Upper lobe of left lung (tissue), 6 donors: ENCODE results near the gene FOXP4. TPM values are rescaled to one million over a fixed set of nuclear protein-coding genes. Genes with fewer than 3 reads are reported as not detected.
A peak's percentile ranks its signal among the peaks of the same experiment; 100 is the strongest.

Experiments
- ATAC-seq, 2 donors: fragments of 200-7000 bp; cut with Tn5 transposase; one replicate each; pipeline ENCODE4 v1.9.1; 2022; ENCODE audit warnings: mild to moderate bottlenecking in 2 of 2, moderate library complexity in 2 of 2; ENCODE audit not compliant: low FRiP score in 2 of 2
- DNase-seq, 2 donors: peaks; one replicate each; pipeline ENCODE4 v3.0.0-alpha.2; 2019 to 2020
- H3K27ac ChIP-seq, 4 donors: fragments of 200-600 bp; sonication (generic); one replicate each; pipeline ENCODE4 v1.5.1; 2016 to 2019
- H3K27me3 ChIP-seq, 4 donors: fragments of 200-600 bp; sonication (generic); one replicate each; pipeline ENCODE4 v1.5.1; 2017 to 2019
- H3K36me3 ChIP-seq, 4 donors: fragments of 200-600 bp; sonication (generic); one replicate each; pipeline ENCODE4 v1.5.1; 2016 to 2019
- H3K4me1 ChIP-seq, 4 donors: fragments of 200-600 bp; sonication (generic); one replicate each; pipeline ENCODE4 v1.5.1; 2018 to 2019
- H3K4me3 ChIP-seq, 4 donors: fragments of 200-600 bp; sonication (generic); one replicate each; pipeline ENCODE4 v1.5.1; 2017 to 2019; ENCODE audit warnings: mild to moderate bottlenecking in 2 of 4, moderate library complexity in 1 of 4
- H3K9me3 ChIP-seq, 4 donors: fragments of 200-600 bp; sonication (generic); one replicate each; pipeline ENCODE4 v1.5.1; 2018 to 2019
- EP300 ChIP-seq, 4 donors: sonication (generic); formaldehyde crosslinking; IDR thresholded peaks; one replicate each; pipeline ENCODE4 v1.5.1; 2017; ENCODE audit warnings: antibody characterized with exemption in 4 of 4, control low read depth in 2 of 4
- POLR2A ChIP-seq, 4 donors: fragments of 450-650 bp; IDR thresholded peaks; one replicate each; pipeline ENCODE4 v1.5.1; 2016 to 2017; ENCODE audit warnings: antibody characterized with exemption in 4 of 4, mild to moderate bottlenecking in 2 of 4
- POLR2AphosphoS5 ChIP-seq, 2 donors: sonication (generic); formaldehyde crosslinking; IDR thresholded peaks; one replicate each; pipeline ENCODE4 v1.5.1; 2017; ENCODE audit warnings: antibody characterized with exemption in 2 of 2
- WGBS, 2 donors: methylation state at CpG; one replicate each; pipeline ENCODE4 v1.1.5; 2017 to 2018; 5-methylcytosine and 5-hydroxymethylcytosine counted together
- total RNA-seq, 6 donors: library from RNA; depleted of rRNA in 4 of 6; stranded (reverse); fragments of >200 nt in 4 of 6; gene quantifications; one replicate each; pipeline versions ENCODE4 v1.1.0 to v1.2.1, GENCODE V29; 2016 to 2021
- TF ChIP-seq, protein P1 (sequence below), 6 experiments: fragments of 450-650 bp in 4 of 6; fragments of 200-600 bp in 2 of 6; sonication (generic) in 2 of 6; IDR thresholded peaks; one replicate each; pipeline ENCODE4 v1.5.1; 2016 to 2019; ENCODE audit warnings: antibody characterized with exemption in 6 of 6
- donor health status: DM: no; HTN: no; CAD: no; lungs with moderate emphysema.
- donor health status: DM: no; HTN: yes; CAD: no; lungs with severe emphysema.

Gene FOXP4
- total RNA-seq, 6 donors from 2014 or later: 21.0 to 52.2 (median 27.7) TPM

DNA sequence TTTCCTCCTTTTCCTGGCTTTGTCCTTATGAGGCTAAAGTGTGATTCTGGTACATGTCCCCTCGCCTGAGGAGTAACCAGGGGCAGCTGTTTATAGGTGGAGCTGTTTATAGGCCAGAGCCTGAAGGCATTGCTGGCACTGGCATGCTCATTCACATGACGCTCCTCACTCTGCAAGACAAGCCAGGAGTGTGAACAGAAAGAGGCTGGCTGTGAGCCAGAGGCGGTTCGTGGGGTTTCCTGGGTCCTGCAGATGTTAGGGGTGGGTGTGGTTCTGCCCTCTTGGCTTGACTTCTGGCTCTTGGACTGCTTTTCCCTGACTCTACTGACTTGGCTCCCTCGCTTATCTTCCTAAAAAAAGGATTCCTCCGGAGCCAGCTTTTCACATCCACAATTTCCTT, 79.3 kb downstream of the FOXP4 start:
- H3K27me3 ChIP-seq: no peaks in the 10 kb centered on the region
- peak in 1 of 2 donors; percentile 45 for ATAC-seq
- no peak for DNase-seq
- peaks cover 0 to 5% (median 0%) of the 10 kb centered on the region in 4 donors for H3K9me3 ChIP-seq
- H3K4me3 ChIP-seq: no peak overlapping the region
- WGBS, 2 donors: 28 to 31% methylated on average over 6 of the region's 6 CpGs
- TF ChIP-seq, protein P1, sequence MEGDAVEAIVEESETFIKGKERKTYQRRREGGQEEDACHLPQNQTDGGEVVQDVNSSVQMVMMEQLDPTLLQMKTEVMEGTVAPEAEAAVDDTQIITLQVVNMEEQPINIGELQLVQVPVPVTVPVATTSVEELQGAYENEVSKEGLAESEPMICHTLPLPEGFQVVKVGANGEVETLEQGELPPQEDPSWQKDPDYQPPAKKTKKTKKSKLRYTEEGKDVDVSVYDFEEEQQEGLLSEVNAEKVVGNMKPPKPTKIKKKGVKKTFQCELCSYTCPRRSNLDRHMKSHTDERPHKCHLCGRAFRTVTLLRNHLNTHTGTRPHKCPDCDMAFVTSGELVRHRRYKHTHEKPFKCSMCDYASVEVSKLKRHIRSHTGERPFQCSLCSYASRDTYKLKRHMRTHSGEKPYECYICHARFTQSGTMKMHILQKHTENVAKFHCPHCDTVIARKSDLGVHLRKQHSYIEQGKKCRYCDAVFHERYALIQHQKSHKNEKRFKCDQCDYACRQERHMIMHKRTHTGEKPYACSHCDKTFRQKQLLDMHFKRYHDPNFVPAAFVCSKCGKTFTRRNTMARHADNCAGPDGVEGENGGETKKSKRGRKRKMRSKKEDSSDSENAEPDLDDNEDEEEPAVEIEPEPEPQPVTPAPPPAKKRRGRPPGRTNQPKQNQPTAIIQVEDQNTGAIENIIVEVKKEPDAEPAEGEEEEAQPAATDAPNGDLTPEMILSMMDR (IDR thresholded peaks at IDR 0.05): no peak
- no peak for TF ChIP-seq POLR2AphosphoS5 (IDR thresholded peaks at IDR 0.05)
- no peak for TF ChIP-seq POLR2A (IDR thresholded peaks at IDR 0.05)
- TF ChIP-seq EP300 (IDR thresholded peaks at IDR 0.05): no peak
- no peak overlapping the region for H3K27ac ChIP-seq
- peaks cover 0 to 5% (median 2%) of the 10 kb centered on the region in 4 donors for H3K4me1 ChIP-seq
- no peaks in the 10 kb centered on the region for H3K36me3 ChIP-seq

DNA sequence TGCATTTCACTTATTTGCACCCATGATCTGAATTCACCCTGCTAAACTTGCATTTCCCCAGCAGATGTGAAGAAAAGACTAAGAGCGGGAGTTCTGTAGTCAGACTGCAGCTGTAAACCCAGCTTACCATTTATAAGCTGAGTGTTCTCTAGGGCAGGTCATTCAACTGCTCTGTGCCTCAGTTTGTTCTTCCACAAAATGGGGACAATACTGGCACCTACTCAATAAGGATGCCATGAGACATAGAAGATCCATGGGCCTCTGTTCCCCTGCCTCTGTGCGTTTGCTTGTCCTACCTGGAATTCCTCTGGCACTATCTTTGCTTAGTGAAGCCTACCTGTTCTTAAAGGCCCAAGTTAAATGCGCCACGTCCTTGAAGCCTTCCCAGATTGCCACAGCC, 79.8 kb downstream of the FOXP4 start:
- Histone ChIP-seq H3K36me3 (no peaks in the 10 kb centered on the region), H3K27ac (no peak overlapping the region), H3K4me1 (peaks cover 0 to 5% (median 2%) of the 10 kb centered on the region in 4 donors), H3K9me3 (peaks cover 0 to under 1% (median 0%) of the 10 kb centered on the region in 4 donors), H3K27me3 (no peaks in the 10 kb centered on the region), H3K4me3 (no peak overlapping the region)
- DNase-seq (no peak), ATAC-seq (no peak)
- 91 to 93% methylated on average over 4 of the region's 4 CpGs for WGBS, 2 donors
- TF ChIP-seq EP300 (IDR thresholded peaks at IDR 0.05) (no peak), POLR2A (IDR thresholded peaks at IDR 0.05) (no peak), POLR2AphosphoS5 (IDR thresholded peaks at IDR 0.05) (no peak)
- TF ChIP-seq, protein P1 (IDR thresholded peaks at IDR 0.05): no peak

DNA sequence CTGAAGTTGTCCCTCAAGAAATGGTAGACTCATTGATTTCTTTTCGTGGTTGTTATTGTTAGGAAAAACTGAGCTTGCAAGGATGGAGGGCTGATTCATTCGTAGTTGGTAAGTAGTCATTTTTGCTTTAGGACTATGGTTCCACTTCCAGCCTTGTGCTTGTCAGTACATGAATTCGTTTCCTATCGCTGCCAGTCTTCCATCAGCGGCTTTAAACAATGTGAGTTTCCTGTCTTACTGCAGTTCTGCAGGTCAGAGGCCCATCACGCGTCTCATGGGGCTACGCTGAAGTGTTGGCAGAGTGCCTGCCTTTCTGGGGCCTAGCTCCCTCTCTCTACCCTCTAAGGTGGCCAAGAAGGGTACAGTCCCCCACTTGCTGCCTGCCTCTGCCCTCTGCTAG, 80.7 kb downstream of the FOXP4 start:
- H3K36me3 ChIP-seq: no peaks in the 10 kb centered on the region
- DNase-seq (no peak), ATAC-seq (no peak)
- WGBS, 2 donors: 34 to 37% methylated on average over 8 of the region's 8 CpGs
- H3K9me3 ChIP-seq: no peaks in the 10 kb centered on the region
- peaks cover 0 to 5% (median 2%) of the 10 kb centered on the region in 4 donors for H3K4me1 ChIP-seq
- H3K27me3 ChIP-seq: no peaks in the 10 kb centered on the region
- no peak overlapping the region for H3K4me3 ChIP-seq
- no peak overlapping the region for H3K27ac ChIP-seq
- TF ChIP-seq POLR2AphosphoS5 (IDR thresholded peaks at IDR 0.05): no peak

DNA sequence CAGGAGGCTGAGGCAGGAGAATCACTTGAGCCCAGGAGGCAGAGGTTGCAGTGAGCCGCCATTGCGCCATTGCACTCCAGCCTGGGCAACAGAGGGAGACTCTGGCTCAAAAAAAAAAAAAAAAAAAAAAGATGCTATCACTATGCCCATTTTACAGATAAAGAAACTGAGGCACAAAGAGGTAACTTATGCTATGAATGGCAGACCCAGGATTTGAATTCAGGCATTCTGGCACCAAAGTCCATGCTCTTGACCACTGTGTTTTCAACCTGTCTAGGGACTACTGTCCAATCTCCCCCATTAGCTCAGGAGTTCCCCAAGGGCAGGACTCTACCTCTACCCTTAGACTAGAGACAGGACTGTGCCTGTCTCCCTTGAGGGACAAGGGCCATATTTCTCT, 82.9 kb downstream of the FOXP4 start:
- ATAC-seq (no peak), DNase-seq (no peak)
- Histone ChIP-seq H3K4me1 (peaks cover 0 to 5% (median 2%) of the 10 kb centered on the region in 4 donors), H3K9me3 (no peaks in the 10 kb centered on the region), H3K36me3 (no peaks in the 10 kb centered on the region), H3K27me3 (no peaks in the 10 kb centered on the region), H3K27ac (no peak overlapping the region), H3K4me3 (no peak overlapping the region)
- no peak for TF ChIP-seq POLR2AphosphoS5 (IDR thresholded peaks at IDR 0.05)
- TF ChIP-seq EP300 (IDR thresholded peaks at IDR 0.05): no peak
- TF ChIP-seq, protein P1 (IDR thresholded peaks at IDR 0.05): no peak
- TF ChIP-seq POLR2A (IDR thresholded peaks at IDR 0.05): no peak
- 100% methylated on average over 2 of the region's 2 CpGs for WGBS, 2 donors

DNA sequence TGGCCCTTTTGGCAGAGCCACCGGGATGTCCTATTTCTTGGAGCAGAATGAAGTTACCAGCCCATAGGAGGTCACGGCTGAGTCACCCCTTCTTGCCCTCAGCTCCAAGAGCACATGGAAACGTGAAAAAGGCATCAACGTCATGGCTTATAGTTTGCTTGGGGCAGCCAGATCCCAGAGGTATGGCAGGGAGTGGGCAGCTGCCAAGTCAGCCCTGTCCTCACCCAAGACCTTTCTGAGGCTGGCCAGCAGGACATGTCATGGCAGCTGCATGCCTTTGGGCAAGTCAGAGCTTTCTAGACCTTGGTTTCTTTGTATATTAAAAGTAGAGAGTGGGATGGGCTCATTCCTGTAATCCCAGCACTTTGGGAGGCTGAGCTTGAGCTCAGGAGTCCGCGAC, 83.9 kb downstream of the FOXP4 start:
- Histone ChIP-seq H3K36me3 (no peaks in the 10 kb centered on the region), H3K27me3 (no peaks in the 10 kb centered on the region), H3K4me1 (peaks cover 0 to 11% (median 6%) of the 10 kb centered on the region in 4 donors), H3K4me3 (no peak overlapping the region), H3K27ac (no peak overlapping the region), H3K9me3 (no peaks in the 10 kb centered on the region)
- DNase-seq (no peak), ATAC-seq (no peak)
- TF ChIP-seq, protein P1 (IDR thresholded peaks at IDR 0.05): no peak
- TF ChIP-seq POLR2A (IDR thresholded peaks at IDR 0.05) (no peak), EP300 (IDR thresholded peaks at IDR 0.05) (no peak), POLR2AphosphoS5 (IDR thresholded peaks at IDR 0.05) (no peak)
- 92 to 98% methylated on average over 6 of the region's 6 CpGs for WGBS, 2 donors
